Stomach (tissue), 9 donors: ENCODE data around the gene TLL1. TPM values are rescaled to one million over a fixed set of nuclear protein-coding genes. Genes with fewer than 3 reads are reported as not detected.

Experiments
- DNase-seq, 2 donors: peaks; one replicate each; pipeline versions ENCODE4 v3.0.0 to v3.0.0-alpha.2; 2013 to 2019
- H3K27ac ChIP-seq, 5 donors: fragments of 200-600 bp in 4 of 5; sonication (generic) in 4 of 5; one replicate each; pipeline ENCODE4 v1.5.1; 2013 to 2019; ENCODE audit warnings: mild to moderate bottlenecking in 1 of 5, moderate library complexity in 1 of 5
- H3K27me3 ChIP-seq, 3 donors: fragments of 200-600 bp; sonication (generic); one replicate each; pipeline ENCODE4 v1.5.1; 2017 to 2019; ENCODE audit warnings: mixed run types in 1 of 3
- H3K36me3 ChIP-seq, 4 donors: fragments of 200-600 bp; sonication (generic); 1 replicate in 3 of 4; 2 replicates in 1 of 4; pipeline ENCODE4 v1.5.1; 2016 to 2019
- H3K4me1 ChIP-seq, 4 donors: fragments of 200-600 bp; sonication (generic); one replicate each; pipeline ENCODE4 v1.5.1; 2016 to 2019
- H3K4me3 ChIP-seq, 4 donors: fragments of 200-600 bp; sonication (generic) in 3 of 4; one replicate each; pipeline ENCODE4 v1.5.1; 2016 to 2019; ENCODE audit warnings: mild to moderate bottlenecking in 1 of 4
- H3K9me3 ChIP-seq, 4 donors: fragments of 200-600 bp; sonication (generic); one replicate each; pipeline ENCODE4 v1.5.1; 2016 to 2019
- CTCF ChIP-seq, 7 experiments: fragments of 450-650 bp in 4 of 7; fragments of 200-600 bp in 3 of 7; sonication (generic) in 3 of 7; IDR thresholded peaks; one replicate each; pipeline ENCODE4 v1.5.1; 2016 to 2019; ENCODE audit warnings: antibody characterized with exemption in 7 of 7, control low read depth in 2 of 7, mild to moderate bottlenecking in 1 of 7
- EP300 ChIP-seq: sonication (generic); formaldehyde crosslinking; IDR thresholded peaks from one replicate; pipeline ENCODE4 v1.6.1; 2017; ENCODE audit warnings: antibody characterized with exemption
- POLR2A ChIP-seq, 4 donors: fragments of 450-650 bp; IDR thresholded peaks; one replicate each; pipeline ENCODE4 v1.6.1; 2016; ENCODE audit warnings: antibody characterized with exemption in 4 of 4, control low read depth in 2 of 4, mild to moderate bottlenecking in 1 of 4, moderate library complexity in 1 of 4
- POLR2AphosphoS5 ChIP-seq, 3 donors: sonication (generic); formaldehyde crosslinking; IDR thresholded peaks; one replicate each; pipeline ENCODE4 v1.6.1; 2016; ENCODE audit warnings: antibody characterized with exemption in 3 of 3
- WGBS, 5 donors: extraction: QIAGEN DNeasy Blood & Tissue Kit in 3 of 5; methylation state at CpG; one replicate each; pipeline versions ENCODE4 v1.1.5 to v1.1.7; 2013 to 2018; 5-methylcytosine and 5-hydroxymethylcytosine counted together
- intact Hi-C: fragments of 100-400 bp; cut with DNase I; formaldehyde crosslinking; loops from one replicate; pipeline ENCODE4 v1.15.1; 2023; ENCODE audit warnings: low total_unique reads
- polyA plus RNA-seq, 3 donors: library from polyadenylated mRNA; stranded (reverse); fragments of 200-250 nt; gene quantifications; one replicate each; pipeline ENCODE4 v1.2.3, GENCODE V29; 2013
- total RNA-seq, 5 donors: library from RNA; depleted of rRNA; stranded (reverse); fragments of >200 nt; gene quantifications; one replicate each; pipeline versions ENCODE4 v1.1.0 to v1.2.3, GENCODE V29; 2014 to 2016
- donor health status: healthy with polysubstance abuse.
- donor health status: Bipolar disorder and iron deficiency.
- donor health status: healthy.

TLL1 gene
- total and polyA plus RNA-seq, 8 donors: under 0.01 to 27.5 (median 0.28) TPM; not detected in 1

- WGBS, 5 donors: 69 to 74% (median 73%) methylated on average over 4 of the region's 4 CpGs
- TF ChIP-seq CTCF (IDR thresholded peaks at IDR 0.05): no peak
- no peak for TF ChIP-seq EP300
- no peak for TF ChIP-seq POLR2AphosphoS5 (IDR thresholded peaks at IDR 0.05)
- TF ChIP-seq POLR2A (IDR thresholded peaks at IDR 0.05): no peak
- H3K9me3 ChIP-seq: peaks cover 0 to 26% (median 8%) of the 10 kb centered on the region in 4 donors
Observed at GRCh38 chr4:165953181-165953580, 80.1 kb downstream of the TLL1 start.

GRCh38 chr4:165963621-165964020 is 90.6 kb downstream of the TLL1 start:
- Histone ChIP-seq H3K36me3 (no peaks in the 10 kb centered on the region), H3K27me3 (no peaks in the 10 kb centered on the region), H3K4me3 (no peak overlapping the region), H3K4me1 (no peaks in the 10 kb centered on the region), H3K27ac (no peak overlapping the region), H3K9me3 (peaks cover 0 to 15% (median 13%) of the 10 kb centered on the region in 4 donors)
- DNase-seq: no peak
- no peak for TF ChIP-seq EP300
- TF ChIP-seq CTCF (IDR thresholded peaks at IDR 0.05): no peak
- TF ChIP-seq POLR2AphosphoS5 (IDR thresholded peaks at IDR 0.05): no peak
- no peak for TF ChIP-seq POLR2A (IDR thresholded peaks at IDR 0.05)
- WGBS, 5 donors: 80 to 87% (median 81%) methylated on average over 2 of the region's 2 CpGs
- intact Hi-C loops: no loop called here

More at GRCh38 chr4:165953181-165953580, 80.1 kb downstream of the TLL1 start:
- H3K4me3 ChIP-seq: no peak overlapping the region
- no peaks in the 10 kb centered on the region for H3K27me3 ChIP-seq
- no peak overlapping the region for H3K27ac ChIP-seq
- intact Hi-C loops: no loop called here
- peak in 1 of 2 donors; percentile 2 for DNase-seq
- H3K36me3 ChIP-seq: no peaks in the 10 kb centered on the region
- no peaks in the 10 kb centered on the region for H3K4me1 ChIP-seq

GRCh38 chr4:165964591-165964990 is 91.6 kb downstream of the TLL1 start:
- TF ChIP-seq CTCF (IDR thresholded peaks at IDR 0.05): no peak
- no peak for TF ChIP-seq EP300
- TF ChIP-seq POLR2AphosphoS5 (IDR thresholded peaks at IDR 0.05): no peak
- no peak for TF ChIP-seq POLR2A (IDR thresholded peaks at IDR 0.05)
- WGBS, 5 donors: 81 to 94% (median 87%) methylated on average over 5 of the region's 5 CpGs
- intact Hi-C loops: no loop called here
- Histone ChIP-seq H3K27ac (no peak overlapping the region), H3K27me3 (no peaks in the 10 kb centered on the region), H3K4me3 (no peak overlapping the region), H3K36me3 (no peaks in the 10 kb centered on the region), H3K9me3 (peaks cover 0 to 15% (median 13%) of the 10 kb centered on the region in 4 donors), H3K4me1 (no peaks in the 10 kb centered on the region)
- no peak for DNase-seq

- no peaks in the 10 kb centered on the region for H3K4me1 ChIP-seq
- intact Hi-C loops: no loop called here
- 78 to 84% (median 82%) methylated on average over 2 of the region's 2 CpGs for WGBS, 5 donors
- H3K36me3 ChIP-seq: no peaks in the 10 kb centered on the region
- H3K27ac ChIP-seq: no peak overlapping the region
- no peak for TF ChIP-seq POLR2A (IDR thresholded peaks at IDR 0.05)
- no peak for TF ChIP-seq EP300
- TF ChIP-seq POLR2AphosphoS5 (IDR thresholded peaks at IDR 0.05): no peak
- no peak for TF ChIP-seq CTCF (IDR thresholded peaks at IDR 0.05)
- H3K4me3 ChIP-seq: no peak overlapping the region
- DNase-seq: no peak
- H3K9me3 ChIP-seq: peaks cover 0 to 15% (median 13%) of the 10 kb centered on the region in 4 donors
- no peaks in the 10 kb centered on the region for H3K27me3 ChIP-seq
Observed at GRCh38 chr4:165965503-165965902, 92.5 kb downstream of the TLL1 start.
